IPS DF 6.9 (cell line): ENCODE results near the gene NYAP2.

Source experiments
- DNase-seq: peaks from one replicate; pipeline ENCODE4 v3.0.0-alpha.2; 2013; ENCODE audit warnings: low read depth, low spot score
- H3K27ac ChIP-seq: one replicate; pipeline ENCODE4 v1.5.1; 2013; ENCODE audit warnings: low read length, control low read depth
- H3K27me3 ChIP-seq: 2 replicates; pipeline ENCODE4 v1.6.1; 2013; ENCODE audit warnings: mild to moderate bottlenecking, low read length; ENCODE audit not compliant: control insufficient read depth, insufficient read depth
- H3K36me3 ChIP-seq: 2 replicates; pipeline ENCODE4 v1.6.1; 2013; ENCODE audit warnings: low read length; ENCODE audit not compliant: control insufficient read depth, insufficient read depth
- H3K4me1 ChIP-seq: 2 replicates; pipeline ENCODE4 v1.6.1; 2013; ENCODE audit warnings: low read length; ENCODE audit not compliant: control insufficient read depth, insufficient read depth
- H3K4me3 ChIP-seq: 2 replicates; pipeline ENCODE4 v1.5.1; 2013; ENCODE audit warnings: mild to moderate bottlenecking, low read length
- H3K9me3 ChIP-seq: 2 replicates; pipeline ENCODE4 v1.6.1; 2013; ENCODE audit warnings: low read length, inconsistent platforms; ENCODE audit not compliant: control insufficient read depth, insufficient read depth
- WGBS: extraction: QIAGEN DNeasy Blood & Tissue Kit; methylation state at CpG from one replicate; pipeline ENCODE4 v1.1.7; 2013; ENCODE audit warnings: mixed read lengths, missing lambda C conversion rate; ENCODE audit not compliant: insufficient read length, insufficient coverage; 5-methylcytosine and 5-hydroxymethylcytosine counted together

NYAP2 gene

DNA sequence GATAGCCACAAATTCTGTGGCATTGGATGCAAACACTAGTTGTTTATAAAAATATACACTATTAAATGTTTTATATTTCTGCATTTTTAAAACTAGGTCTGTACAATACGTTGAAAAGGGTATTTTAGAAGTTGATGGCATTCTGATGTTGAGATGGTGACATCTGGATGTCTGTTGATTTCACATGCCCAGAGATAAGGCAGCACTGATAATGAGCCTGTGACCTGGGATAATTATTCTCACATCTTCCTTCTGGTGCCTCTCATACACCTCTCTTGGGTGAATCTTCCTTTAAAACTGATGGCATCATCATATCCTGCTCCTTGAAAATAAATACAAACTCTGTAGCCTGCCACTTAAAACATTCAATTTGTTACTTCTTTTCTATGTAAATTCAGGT, 208.6 kb downstream of the NYAP2 start:
- DNase-seq = no peak
- Histone ChIP-seq H3K4me1 (no peaks in the 10 kb centered on the region), H3K4me3 (no peak overlapping the region), H3K27me3 (no peaks in the 10 kb centered on the region), H3K36me3 (no peaks in the 10 kb centered on the region), H3K27ac (no peak overlapping the region), H3K9me3 (no peaks in the 10 kb centered on the region)
- WGBS = no CpG with 5 or more reads among the region's 1 CpG

DNA sequence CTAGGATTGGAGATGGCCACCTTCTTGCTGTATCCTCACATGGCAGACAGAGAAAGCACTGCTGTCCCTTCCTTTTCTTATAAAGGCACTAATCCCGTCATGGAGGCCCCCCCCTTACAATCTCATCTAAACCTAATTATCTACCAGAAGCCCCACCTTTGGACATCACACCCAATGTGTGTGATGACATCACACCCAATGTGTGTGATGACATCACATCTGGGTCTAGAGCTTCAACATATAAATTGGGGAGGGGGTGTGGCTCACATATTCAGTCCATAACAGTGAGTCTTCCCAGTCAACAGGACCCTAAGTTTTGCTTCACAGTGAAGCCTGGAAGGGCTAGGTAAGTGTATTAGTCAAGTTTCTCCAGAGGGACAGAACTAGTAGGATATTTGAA, 213.1 kb downstream of the NYAP2 start:
- Histone ChIP-seq H3K4me1 (no peaks in the 10 kb centered on the region), H3K27me3 (no peaks in the 10 kb centered on the region), H3K27ac (no peak overlapping the region), H3K9me3 (no peaks in the 10 kb centered on the region), H3K36me3 (no peaks in the 10 kb centered on the region), H3K4me3 (no peak overlapping the region)
- WGBS = no CpG with 5 or more reads among the region's 1 CpG
- DNase-seq = no peak

DNA sequence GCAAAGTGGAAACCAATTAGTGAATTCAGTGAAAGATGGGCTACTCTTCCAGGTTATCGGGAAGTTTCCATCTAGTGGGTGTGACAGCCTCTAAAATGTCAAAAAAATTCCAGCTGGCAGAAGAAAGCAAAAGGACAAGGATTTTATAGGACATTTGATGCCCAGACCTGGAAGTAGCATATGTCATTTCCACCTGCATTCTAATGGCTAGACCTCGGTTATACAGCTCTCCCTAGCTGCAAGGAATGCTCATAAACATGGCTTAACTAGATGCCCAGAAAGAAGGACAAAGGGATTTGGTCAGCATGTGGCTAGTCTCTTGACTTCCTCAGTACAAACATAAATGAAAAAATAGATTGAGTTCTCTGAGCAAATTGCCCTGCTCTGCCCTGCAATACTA, 215.4 kb downstream of the NYAP2 start:
- Histone ChIP-seq H3K4me1 (no peaks in the 10 kb centered on the region), H3K36me3 (no peaks in the 10 kb centered on the region), H3K27ac (no peak overlapping the region), H3K9me3 (no peaks in the 10 kb centered on the region), H3K4me3 (no peak overlapping the region), H3K27me3 (no peaks in the 10 kb centered on the region)
- DNase-seq = no peak
- no CpG with 5 or more reads among the region's 2 CpGs for WGBS

DNA sequence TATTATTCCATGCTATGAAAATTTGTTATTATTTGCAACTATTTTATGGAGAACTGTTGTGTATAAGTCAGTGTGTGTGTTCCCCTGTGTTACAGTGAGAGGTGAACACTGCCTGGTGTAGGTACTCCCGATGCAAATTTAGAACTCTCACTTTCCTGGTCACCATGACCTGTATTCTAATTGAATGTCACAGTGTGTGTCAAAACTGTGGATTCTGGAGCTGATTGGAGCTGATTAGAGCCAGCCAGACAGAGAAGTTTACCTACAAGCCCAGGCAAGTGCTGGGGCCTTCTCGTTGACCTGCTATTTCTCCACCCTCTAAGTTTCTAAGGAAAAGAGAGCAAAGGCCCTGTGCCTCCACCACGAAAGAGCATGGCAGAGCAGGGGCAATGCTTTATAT, 216.0 kb downstream of the NYAP2 start:
- Histone ChIP-seq H3K36me3 (no peaks in the 10 kb centered on the region), H3K27me3 (no peaks in the 10 kb centered on the region), H3K4me1 (no peaks in the 10 kb centered on the region), H3K9me3 (no peaks in the 10 kb centered on the region), H3K27ac (no peak overlapping the region), H3K4me3 (no peak overlapping the region)
- no peak for DNase-seq
- no CpG with 5 or more reads among the region's 3 CpGs for WGBS

DNA sequence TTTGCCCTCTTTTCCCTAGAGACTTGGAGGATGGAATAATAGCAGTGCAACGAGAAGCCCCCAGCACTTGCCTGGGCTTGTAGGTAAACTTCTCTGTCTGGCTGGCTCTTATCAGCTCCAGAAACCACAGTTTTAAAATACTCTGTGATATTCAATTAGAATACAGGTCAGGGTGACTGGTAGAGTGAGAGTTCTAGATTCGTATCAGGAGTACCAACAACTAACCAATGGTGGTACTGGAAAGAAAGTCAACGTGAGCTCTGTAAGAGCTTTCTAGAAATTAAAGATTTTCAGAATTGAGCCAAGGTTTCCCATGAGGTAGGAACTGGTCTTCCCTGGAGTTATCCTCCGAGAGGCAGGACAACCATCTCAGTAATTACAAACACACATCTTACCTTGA, 216.9 kb downstream of the NYAP2 start:
- H3K4me1 ChIP-seq = no peaks in the 10 kb centered on the region
- H3K27me3 ChIP-seq = no peaks in the 10 kb centered on the region
- WGBS = no CpG with 5 or more reads among the region's 4 CpGs
- H3K27ac ChIP-seq = no peak overlapping the region
- no peaks in the 10 kb centered on the region for H3K9me3 ChIP-seq
- H3K36me3 ChIP-seq = no peaks in the 10 kb centered on the region
- DNase-seq = no peak
- no peak overlapping the region for H3K4me3 ChIP-seq

DNA sequence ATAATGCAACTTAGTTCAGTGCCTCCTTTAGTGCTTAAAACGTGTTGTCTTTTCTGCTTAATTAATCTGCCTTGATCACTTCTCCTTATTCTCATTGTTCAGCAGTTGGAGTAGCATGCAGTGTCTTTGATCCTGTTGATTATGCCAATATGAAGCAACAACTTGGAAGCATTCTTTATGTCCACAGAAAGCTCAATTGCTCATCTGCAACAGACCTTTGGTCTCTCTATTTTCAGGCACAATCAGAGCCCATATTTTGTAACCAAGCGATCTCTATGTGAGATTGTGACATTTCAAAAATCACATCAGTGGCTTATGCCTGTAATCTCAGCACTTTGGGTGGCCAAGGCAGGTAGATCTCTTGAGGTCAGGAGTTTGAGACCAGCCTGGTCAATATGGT, 217.3 kb downstream of the NYAP2 start:
- Histone ChIP-seq H3K27me3 (no peaks in the 10 kb centered on the region), H3K36me3 (no peaks in the 10 kb centered on the region), H3K27ac (no peak overlapping the region), H3K4me1 (no peaks in the 10 kb centered on the region), H3K9me3 (no peaks in the 10 kb centered on the region), H3K4me3 (no peak overlapping the region)
- DNase-seq = no peak
- no CpG with 5 or more reads among the region's 2 CpGs for WGBS

DNA sequence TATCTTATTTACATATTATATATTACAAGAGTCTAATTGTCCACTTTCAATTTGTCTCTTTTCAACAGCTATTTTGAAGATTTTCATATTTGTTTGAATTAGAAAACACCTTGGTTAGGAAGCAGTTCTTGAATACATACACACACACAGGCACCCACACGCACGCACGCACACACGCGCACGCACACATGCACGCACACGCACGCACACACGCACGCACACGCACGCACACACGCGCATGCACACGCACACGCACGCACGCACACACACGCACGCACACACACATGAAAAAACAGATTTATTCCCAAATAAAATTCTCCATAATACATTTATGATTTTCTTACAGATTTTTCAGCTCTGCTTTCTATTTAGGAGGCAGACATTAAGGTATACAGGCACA, 220.7 kb downstream of the NYAP2 start:
- H3K4me1 ChIP-seq = no peaks in the 10 kb centered on the region
- no CpG with 5 or more reads among the region's 21 CpGs for WGBS
- no peak overlapping the region for H3K27ac ChIP-seq
- no peak overlapping the region for H3K4me3 ChIP-seq
- no peak for DNase-seq
- H3K36me3 ChIP-seq = no peaks in the 10 kb centered on the region
- no peaks in the 10 kb centered on the region for H3K27me3 ChIP-seq
- H3K9me3 ChIP-seq = no peaks in the 10 kb centered on the region

DNA sequence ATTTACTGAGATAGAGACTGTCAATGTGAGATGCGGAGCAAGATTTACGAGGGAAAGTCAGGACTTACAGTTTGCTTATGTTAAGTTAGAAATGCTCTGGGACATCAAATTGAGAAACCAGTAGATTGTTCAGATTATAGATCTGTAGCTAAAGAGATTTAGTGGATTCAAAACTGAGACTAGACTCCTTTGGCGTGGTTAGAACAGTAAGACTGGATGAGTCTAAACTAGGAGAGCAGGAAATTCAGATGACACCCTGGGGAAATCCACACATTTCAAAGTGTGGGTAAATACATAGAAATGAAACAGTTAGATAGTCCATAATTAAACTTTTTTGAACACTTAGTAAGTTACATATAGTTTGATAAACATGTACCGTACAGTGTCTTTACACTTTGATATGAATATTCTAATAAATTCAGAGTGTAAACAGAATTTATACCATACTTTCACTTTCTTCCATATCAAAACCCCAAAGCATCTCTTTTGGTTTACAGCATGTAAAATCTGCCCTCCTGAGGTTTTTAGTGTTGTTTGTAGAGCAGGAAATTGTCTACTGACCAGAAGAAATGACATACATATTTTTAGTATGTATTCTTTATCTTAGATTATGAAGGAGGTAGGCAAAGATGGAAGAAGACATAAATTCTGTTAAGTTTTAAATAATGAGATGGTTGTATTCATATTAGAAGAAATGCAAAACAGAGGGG, 231.5 kb downstream of the NYAP2 start:
- no CpG with 5 or more reads among the region's 4 CpGs for WGBS
- peaks cover under 1% of the 10 kb centered on the region; the same call in 1 of the 2 replicates for H3K27me3 ChIP-seq

DNA sequence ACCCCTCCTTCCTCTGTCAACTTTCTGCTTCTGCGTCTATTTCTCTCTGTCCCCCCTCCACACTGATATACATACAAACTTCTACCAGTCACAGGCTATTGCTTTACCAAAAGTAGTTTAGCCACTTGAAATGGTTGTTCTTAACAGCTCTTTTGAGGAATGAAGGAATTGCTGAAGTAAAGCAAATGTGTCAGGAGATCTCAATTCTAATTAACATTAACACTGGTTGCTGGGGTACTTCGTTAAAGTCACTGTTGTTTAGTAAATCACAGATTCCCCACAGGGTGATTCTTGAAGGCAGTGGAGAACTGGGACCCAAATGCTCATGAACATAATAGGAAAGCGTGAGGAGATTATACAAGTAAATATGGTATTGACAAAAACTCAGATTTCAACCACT, 232.8 kb downstream of the NYAP2 start:
- no CpG with 5 or more reads among the region's 3 CpGs for WGBS
- Histone ChIP-seq H3K27ac (no peak overlapping the region), H3K4me3 (no peak overlapping the region), H3K36me3 (no peaks in the 10 kb centered on the region), H3K9me3 (no peaks in the 10 kb centered on the region), H3K27me3 (peaks cover 1% of the 10 kb centered on the region; the same call in 1 of the 2 replicates), H3K4me1 (no peaks in the 10 kb centered on the region)
- no peak for DNase-seq

More for the DNA sequence above, 231.5 kb downstream of the NYAP2 start:
- no peaks in the 10 kb centered on the region for H3K36me3 ChIP-seq
- H3K4me3 ChIP-seq = no peak overlapping the region
- no peak for DNase-seq
- H3K9me3 ChIP-seq = no peaks in the 10 kb centered on the region
- no peaks in the 10 kb centered on the region for H3K4me1 ChIP-seq
- no peak overlapping the region for H3K27ac ChIP-seq

DNA sequence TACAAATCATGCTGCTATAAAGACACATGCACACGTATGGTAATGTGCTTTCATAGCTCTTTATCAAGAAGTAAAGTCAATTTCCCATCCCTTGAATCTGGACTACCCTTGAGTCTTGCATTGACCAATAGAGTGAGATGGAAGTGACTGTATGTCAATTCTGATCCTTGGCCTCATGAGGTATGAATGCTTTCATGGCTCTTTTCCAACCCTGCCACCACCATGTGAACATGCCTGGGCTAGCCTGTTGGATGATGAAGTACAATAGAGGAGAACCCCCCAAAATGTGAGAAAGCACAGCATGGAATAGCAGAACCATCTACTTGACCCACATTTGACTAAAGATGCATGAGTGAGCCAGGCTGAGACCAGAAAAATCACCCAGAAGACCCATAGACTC, 237.0 kb downstream of the NYAP2 start:
- no peak for DNase-seq
- Histone ChIP-seq H3K27me3 (peaks cover 1% of the 10 kb centered on the region; the same call in 1 of the 2 replicates), H3K4me3 (no peak overlapping the region), H3K4me1 (no peaks in the 10 kb centered on the region), H3K9me3 (no peaks in the 10 kb centered on the region), H3K36me3 (no peaks in the 10 kb centered on the region), H3K27ac (no peak overlapping the region)
- no CpG with 5 or more reads among the region's 1 CpG for WGBS

DNA sequence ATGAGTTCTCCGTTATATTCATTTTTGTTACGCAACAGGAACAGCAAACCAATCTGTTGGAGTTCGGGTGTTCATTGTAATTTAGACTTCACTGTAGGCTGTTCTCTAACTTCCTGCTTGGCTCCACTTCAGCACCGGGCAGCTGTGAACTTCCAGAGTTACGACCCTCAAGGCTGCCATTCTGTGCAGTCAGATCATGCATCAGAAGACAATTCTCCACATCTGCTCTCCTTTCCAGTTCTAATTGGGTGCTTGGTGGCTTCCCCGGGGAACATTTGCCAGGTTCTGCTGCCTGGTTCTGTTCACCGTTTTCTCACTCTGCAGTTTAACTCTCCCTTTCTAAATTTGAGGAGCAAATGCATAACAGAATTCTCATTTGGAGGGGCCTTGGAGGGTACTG, 237.7 kb downstream of the NYAP2 start:
- WGBS = no CpG with 5 or more reads among the region's 7 CpGs
- no peaks in the 10 kb centered on the region for H3K36me3 ChIP-seq
- H3K4me1 ChIP-seq = no peaks in the 10 kb centered on the region
- DNase-seq = no peak
- peaks cover 1% of the 10 kb centered on the region; the same call in 1 of the 2 replicates for H3K27me3 ChIP-seq
- H3K27ac ChIP-seq = no peak overlapping the region
- no peak overlapping the region for H3K4me3 ChIP-seq
- no peaks in the 10 kb centered on the region for H3K9me3 ChIP-seq
